ENCODE measurements around the gene COL24A1.
"Not testable (repeated sequence)": the region's sequence is repeated elsewhere in the genome, so short reads cannot be mapped to it uniquely, and the experiment has no call there.

Gene COL24A1

GRCh38 chr1:85806236-85806965, 350.2 kb downstream of the COL24A1 start:
- H3K4me1 ChIP-seq (ENCODE audit: low read depth, poor library complexity, severe bottlenecking): no peaks in the 10 kb centered on the region
- no peaks in the 10 kb centered on the region for H3K27me3 ChIP-seq (ENCODE audit: insufficient read depth, low read depth)
- H3K79me2 ChIP-seq (ENCODE audit: insufficient read depth, low read depth): no peaks in the 10 kb centered on the region
- H3K4me2 ChIP-seq: no peak overlapping the region
- no peak overlapping the region for H3K9ac ChIP-seq
- no peak overlapping the region for H2AFZ ChIP-seq (ENCODE audit: low read depth)
- no peak overlapping the region for H3K27ac ChIP-seq
- H4K20me1 ChIP-seq (ENCODE audit: insufficient read depth): no peaks in the 10 kb centered on the region
- TF ChIP-seq CTCF (conservative IDR thresholded peaks at IDR 0.05; ENCODE audit: low read depth, low read length): no peak
- H3K4me3 ChIP-seq (IDR thresholded peaks at IDR 0.05; ENCODE audit: insufficient read depth, low read depth, low read length): no peak overlapping the region
- H3K36me3 ChIP-seq (ENCODE audit: insufficient read depth): no peaks in the 10 kb centered on the region

- Histone ChIP-seq H3K4me2 (no peak overlapping the region), H3K4me1 (ENCODE audit: low read depth, poor library complexity, severe bottlenecking) (no peaks in the 10 kb centered on the region), H3K27me3 (ENCODE audit: insufficient read depth, low read depth) (no peaks in the 10 kb centered on the region), H4K20me1 (ENCODE audit: insufficient read depth) (no peaks in the 10 kb centered on the region), H3K27ac (no peak overlapping the region), H3K79me2 (ENCODE audit: insufficient read depth, low read depth) (no peaks in the 10 kb centered on the region), H3K9ac (no peak overlapping the region), H3K36me3 (ENCODE audit: insufficient read depth) (no peaks in the 10 kb centered on the region), H2AFZ (ENCODE audit: low read depth) (no peak overlapping the region), H3K4me3 (IDR thresholded peaks at IDR 0.05; ENCODE audit: insufficient read depth, low read depth, low read length) (no peak overlapping the region)
- TF ChIP-seq CTCF (conservative IDR thresholded peaks at IDR 0.05; ENCODE audit: low read depth, low read length): no peak
Observed at GRCh38 chr1:85801520-85801919, 355.1 kb downstream of the COL24A1 start.

- Histone ChIP-seq H3K4me1 (ENCODE audit: low read depth, poor library complexity, severe bottlenecking) (no peaks in the 10 kb centered on the region), H4K20me1 (ENCODE audit: insufficient read depth) (no peaks in the 10 kb centered on the region), H3K4me3 (IDR thresholded peaks at IDR 0.05; ENCODE audit: insufficient read depth, low read depth, low read length) (no peak overlapping the region), H3K9ac (no peak overlapping the region), H3K4me2 (no peak overlapping the region), H3K36me3 (ENCODE audit: insufficient read depth) (no peaks in the 10 kb centered on the region), H3K79me2 (ENCODE audit: insufficient read depth, low read depth) (no peaks in the 10 kb centered on the region), H3K27ac (no peak overlapping the region), H3K27me3 (ENCODE audit: insufficient read depth, low read depth) (no peaks in the 10 kb centered on the region), H2AFZ (ENCODE audit: low read depth) (no peak overlapping the region)
- TF ChIP-seq CTCF (conservative IDR thresholded peaks at IDR 0.05; ENCODE audit: low read depth, low read length): no peak
Observed at GRCh38 chr1:85799737-85800136, 356.8 kb downstream of the COL24A1 start.

- Histone ChIP-seq H3K9ac (no peak overlapping the region), H3K4me3 (IDR thresholded peaks at IDR 0.05; ENCODE audit: insufficient read depth, low read depth, low read length) (no peak overlapping the region), H4K20me1 (ENCODE audit: insufficient read depth) (no peaks in the 10 kb centered on the region), H3K4me1 (ENCODE audit: low read depth, poor library complexity, severe bottlenecking) (no peaks in the 10 kb centered on the region), H3K36me3 (ENCODE audit: insufficient read depth) (no peaks in the 10 kb centered on the region), H3K27me3 (ENCODE audit: insufficient read depth, low read depth) (no peaks in the 10 kb centered on the region), H2AFZ (ENCODE audit: low read depth) (no peak overlapping the region), H3K4me2 (no peak overlapping the region), H3K27ac (no peak overlapping the region), H3K79me2 (ENCODE audit: insufficient read depth, low read depth) (no peaks in the 10 kb centered on the region)
- TF ChIP-seq CTCF (conservative IDR thresholded peaks at IDR 0.05; ENCODE audit: low read depth, low read length): no peak
Observed at GRCh38 chr1:85798419-85798818, 358.2 kb downstream of the COL24A1 start.

- H3K9ac ChIP-seq; H3K36me3 ChIP-seq (ENCODE audit: insufficient read depth); H4K20me1 ChIP-seq (ENCODE audit: insufficient read depth); H3K27ac ChIP-seq; H3K4me1 ChIP-seq (ENCODE audit: low read depth, poor library complexity, severe bottlenecking); H3K79me2 ChIP-seq (ENCODE audit: insufficient read depth, low read depth); H2AFZ ChIP-seq (ENCODE audit: low read depth); H3K4me2 ChIP-seq; H3K4me3 ChIP-seq (IDR thresholded peaks at IDR 0.05; ENCODE audit: insufficient read depth, low read depth, low read length); H3K27me3 ChIP-seq (ENCODE audit: insufficient read depth, low read depth): not testable (repeated sequence)
Observed at GRCh38 chr1:85777021-85777420, 379.6 kb downstream of the COL24A1 start.
